NCI-H82 treated with DMSO at 0.1 percent for 48 hours (cell line): Measurements from ENCODE around the gene EHMT1.

Source experiments
- DNase-seq: peaks from one replicate; lab custom pipeline; 2025; ENCODE audit not compliant: unreplicated experiment; lab: John Stamatoyannopoulos, UW

Gene EHMT1

GRCh38 chr9:137671721-137672120 lies 52.9 kb downstream of the EHMT1 start:
- DNase-seq, result no peak

GRCh38 chr9:137672907-137673791 lies 54.3 kb downstream of the EHMT1 start:
- peak; percentile 18 for DNase-seq

- DNase-seq, result peak; percentile 10
Measured at GRCh38 chr9:137673886-137674285, 55.1 kb downstream of the EHMT1 start.

- no peak for DNase-seq
Measured at GRCh38 chr9:137674307-137674975, 55.6 kb downstream of the EHMT1 start.

- DNase-seq, result no peak
Measured at GRCh38 chr9:137674976-137675320, 56.1 kb downstream of the EHMT1 start.

GRCh38 chr9:137676998-137677397 lies 58.2 kb downstream of the EHMT1 start:
- no peak for DNase-seq

- DNase-seq, result no peak
Measured at GRCh38 chr9:137678202-137678601, 59.4 kb downstream of the EHMT1 start.

- no peak for DNase-seq
Measured at GRCh38 chr9:137679249-137679648, 60.4 kb downstream of the EHMT1 start.

- DNase-seq, result no peak
Measured at GRCh38 chr9:137679695-137680305, 61.0 kb downstream of the EHMT1 start.

GRCh38 chr9:137680444-137681358 lies 61.9 kb downstream of the EHMT1 start:
- DNase-seq, result no peak

- DNase-seq, result no peak
Measured at GRCh38 chr9:137682428-137683105, 63.8 kb downstream of the EHMT1 start.

GRCh38 chr9:137683262-137683864 lies 64.6 kb downstream of the EHMT1 start:
- no peak for DNase-seq

- no peak for DNase-seq
Measured at GRCh38 chr9:137685035-137685740, 66.4 kb downstream of the EHMT1 start.

- no peak for DNase-seq
Measured at GRCh38 chr9:137685741-137686420, 67.1 kb downstream of the EHMT1 start.

GRCh38 chr9:137688261-137688660 lies 69.5 kb downstream of the EHMT1 start:
- no peak for DNase-seq

GRCh38 chr9:137688725-137689124 lies 69.9 kb downstream of the EHMT1 start:
- no peak for DNase-seq

GRCh38 chr9:137689745-137690529 lies 71.1 kb downstream of the EHMT1 start:
- peak; percentile 72 for DNase-seq
